Stomach smooth muscle (tissue), 2 donors: Measurements from ENCODE around the gene TMEM131.
"Not testable (repeated sequence)": the region's sequence is repeated elsewhere in the genome, so short reads cannot be mapped to it uniquely, and the experiment has no call there.

ENCODE experiments used
- H3K27ac ChIP-seq: one replicate; pipeline ENCODE4 v1.7.0; 2013; ENCODE audit warnings: mild to moderate bottlenecking, low read length, inconsistent platforms
- H3K27me3 ChIP-seq, 2 donors: one replicate each; pipeline ENCODE4 v1.7.0; 2013; ENCODE audit warnings: low read length in 2 of 2; ENCODE audit not compliant: insufficient read depth in 2 of 2, control insufficient read depth in 1 of 2
- H3K36me3 ChIP-seq, 2 donors: one replicate each; pipeline ENCODE4 v1.7.0; 2013; ENCODE audit warnings: low read length in 2 of 2; ENCODE audit not compliant: control insufficient read depth in 2 of 2, insufficient read depth in 2 of 2
- H3K4me1 ChIP-seq: one replicate; pipeline ENCODE4 v1.7.0; 2013; ENCODE audit warnings: low read length; ENCODE audit not compliant: control insufficient read depth, insufficient read depth
- H3K4me3 ChIP-seq, 2 donors: one replicate each; pipeline ENCODE4 v1.7.0; 2013; ENCODE audit warnings: low read length in 2 of 2
- H3K9ac ChIP-seq, 2 donors: one replicate each; pipeline ENCODE4 v1.7.0; 2013; ENCODE audit warnings: low read length in 2 of 2, mild to moderate bottlenecking in 1 of 2
- H3K9me3 ChIP-seq, 2 donors: one replicate each; pipeline ENCODE4 v1.7.0; 2013; ENCODE audit warnings: low read length in 2 of 2; ENCODE audit not compliant: control insufficient read depth in 2 of 2
- donor health status: healthy.
- donor health status: Pancreatic carcinoma.

The TMEM131 gene

DNA sequence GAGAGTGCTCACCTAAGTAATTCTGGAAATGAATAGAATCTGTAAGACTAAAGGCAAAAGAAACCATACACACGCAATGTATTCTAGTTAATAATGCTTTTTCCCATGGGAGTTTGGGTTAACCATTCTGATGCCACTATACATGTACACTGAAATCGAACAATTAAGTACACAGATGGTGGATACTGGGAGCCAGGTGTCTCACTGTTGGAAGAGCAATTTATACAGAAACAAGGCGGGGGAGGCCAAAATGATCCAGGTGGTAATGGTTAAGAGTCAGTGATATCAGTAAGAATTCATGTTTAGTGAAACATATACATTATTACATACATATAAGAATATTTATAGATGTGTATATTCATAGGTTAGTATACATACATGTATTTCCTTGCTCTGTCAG, 67.2 kb downstream of the TMEM131 start:
- no peak overlapping the region for H3K9ac ChIP-seq
- H3K36me3 ChIP-seq: peaks cover 0 to 4% of the 10 kb centered on the region in 2 donors
- H3K9me3 ChIP-seq: no peaks in the 10 kb centered on the region
- no peak overlapping the region for H3K27ac ChIP-seq
- H3K4me3 ChIP-seq: no peak overlapping the region
- no peaks in the 10 kb centered on the region for H3K4me1 ChIP-seq
- H3K27me3 ChIP-seq: no peaks in the 10 kb centered on the region

DNA sequence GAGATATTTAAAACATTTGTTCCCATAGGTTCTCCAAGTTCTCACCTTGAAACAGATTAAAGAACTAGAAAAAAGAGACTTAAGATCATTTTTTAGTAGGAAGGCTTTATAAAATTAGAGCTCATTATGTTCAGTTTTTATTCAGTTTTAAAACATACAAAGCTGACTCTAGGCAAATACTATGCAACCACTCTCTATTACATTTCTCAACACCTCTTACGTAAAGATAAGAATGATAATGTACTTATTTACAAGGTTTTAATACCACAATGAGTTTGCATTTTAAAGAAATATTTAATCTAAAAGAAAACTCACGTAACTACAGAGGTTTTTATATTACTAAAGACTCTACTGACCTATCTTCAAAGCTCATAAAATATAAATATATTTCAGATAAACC, 68.8 kb downstream of the TMEM131 start:
- Histone ChIP-seq H3K9me3 (no peaks in the 10 kb centered on the region), H3K4me1 (no peaks in the 10 kb centered on the region), H3K36me3 (peaks cover 0 to 4% of the 10 kb centered on the region in 2 donors), H3K4me3 (no peak overlapping the region), H3K9ac (no peak overlapping the region), H3K27me3 (no peaks in the 10 kb centered on the region), H3K27ac (no peak overlapping the region)

DNA sequence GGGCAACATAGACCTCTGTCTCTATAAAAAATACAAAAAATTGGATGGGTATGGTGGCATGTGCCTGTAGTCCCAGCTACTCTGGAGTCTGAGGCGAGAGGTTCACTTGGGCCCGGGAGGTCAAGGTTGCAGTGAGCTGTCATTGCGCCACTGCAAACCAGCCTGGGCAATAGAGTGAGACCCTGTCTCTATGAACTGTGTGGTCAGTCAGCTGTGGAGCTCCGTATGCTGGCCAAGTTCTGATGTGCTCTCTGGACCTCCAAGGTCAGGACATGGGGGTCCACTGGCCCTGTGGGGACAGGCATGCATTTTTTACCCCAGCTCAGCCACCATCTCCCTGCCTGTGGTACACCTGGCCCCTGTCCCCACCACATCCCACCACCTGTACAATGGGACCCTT, 71.6 kb downstream of the TMEM131 start:
- Histone ChIP-seq H3K27me3 (no peaks in the 10 kb centered on the region), H3K9ac (no peak overlapping the region), H3K4me3 (no peak overlapping the region), H3K9me3 (no peaks in the 10 kb centered on the region), H3K4me1 (no peaks in the 10 kb centered on the region), H3K36me3 (peaks cover 0 to 4% of the 10 kb centered on the region in 2 donors), H3K27ac (no peak overlapping the region)

DNA sequence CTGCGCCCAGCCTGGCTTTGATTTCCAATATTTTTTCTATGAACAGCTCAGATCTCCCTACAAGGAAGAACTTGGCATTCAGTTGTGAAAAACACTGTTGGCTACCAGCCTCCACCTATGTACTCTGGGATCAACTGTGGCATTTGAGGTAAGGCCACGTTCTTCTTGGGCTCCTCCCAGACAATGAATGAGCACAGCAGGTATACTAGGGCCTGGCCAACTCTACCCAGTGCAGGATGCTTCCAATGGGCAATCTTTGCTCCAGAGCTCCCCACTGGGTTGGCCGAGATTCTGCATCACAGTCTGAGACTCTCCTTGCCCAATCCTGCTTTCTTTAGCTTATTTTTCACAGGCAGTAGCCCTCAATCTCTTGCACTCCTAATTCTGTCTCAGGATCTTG, 75.9 kb downstream of the TMEM131 start:
- no peak overlapping the region for H3K9ac ChIP-seq
- H3K36me3 ChIP-seq: peaks cover 0 to 4% of the 10 kb centered on the region in 2 donors
- H3K4me3 ChIP-seq: no peak overlapping the region
- H3K9me3 ChIP-seq: no peaks in the 10 kb centered on the region
- H3K4me1 ChIP-seq: no peaks in the 10 kb centered on the region
- no peaks in the 10 kb centered on the region for H3K27me3 ChIP-seq
- H3K27ac ChIP-seq: no peak overlapping the region

DNA sequence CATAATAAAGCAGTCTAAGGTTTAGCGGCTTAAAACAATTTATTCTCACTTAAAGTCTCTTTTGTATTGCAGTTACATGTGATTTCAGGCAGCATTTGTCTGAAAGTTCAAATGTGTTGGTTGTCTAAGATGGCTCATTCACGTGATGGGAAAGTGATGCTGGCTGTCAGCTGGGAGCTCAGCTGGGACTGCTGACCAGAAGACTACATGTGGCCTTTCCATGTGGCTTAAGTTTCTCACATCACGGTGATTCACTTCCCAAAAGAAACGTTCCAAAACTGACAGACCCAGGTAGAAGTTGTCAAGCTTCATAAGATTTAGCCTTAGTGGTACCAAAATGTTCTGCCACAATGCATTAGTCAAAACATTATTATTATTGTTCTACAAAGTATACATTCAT, 76.9 kb downstream of the TMEM131 start:
- Histone ChIP-seq H3K4me1 (no peaks in the 10 kb centered on the region), H3K4me3 (no peak overlapping the region), H3K27me3 (no peaks in the 10 kb centered on the region), H3K9ac (no peak overlapping the region), H3K36me3 (no peaks in the 10 kb centered on the region), H3K9me3 (no peaks in the 10 kb centered on the region), H3K27ac (no peak overlapping the region)

DNA sequence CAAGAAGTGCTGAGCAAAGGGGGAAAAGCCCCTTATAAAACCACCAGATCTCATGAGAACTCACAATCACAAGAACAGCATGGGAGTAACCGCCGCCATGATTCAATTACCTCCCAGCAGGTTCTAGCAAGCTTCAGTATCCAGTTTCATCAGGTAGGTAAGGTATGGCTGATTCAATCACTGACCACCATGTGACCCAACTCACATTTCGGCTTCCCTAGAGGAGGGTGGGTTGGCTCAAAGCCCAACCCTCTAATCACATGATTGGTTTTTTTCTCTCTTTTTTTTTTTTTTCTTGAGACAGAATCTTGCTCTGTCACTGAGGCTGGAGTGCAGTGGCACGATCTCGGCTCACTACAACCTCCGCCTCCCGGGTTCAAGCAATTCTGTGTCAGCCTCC, 78.1 kb downstream of the TMEM131 start:
- not testable (repeated sequence) for H3K27ac ChIP-seq, H3K4me3 ChIP-seq, H3K27me3 ChIP-seq, H3K36me3 ChIP-seq, H3K9me3 ChIP-seq, H3K4me1 ChIP-seq, H3K9ac ChIP-seq

DNA sequence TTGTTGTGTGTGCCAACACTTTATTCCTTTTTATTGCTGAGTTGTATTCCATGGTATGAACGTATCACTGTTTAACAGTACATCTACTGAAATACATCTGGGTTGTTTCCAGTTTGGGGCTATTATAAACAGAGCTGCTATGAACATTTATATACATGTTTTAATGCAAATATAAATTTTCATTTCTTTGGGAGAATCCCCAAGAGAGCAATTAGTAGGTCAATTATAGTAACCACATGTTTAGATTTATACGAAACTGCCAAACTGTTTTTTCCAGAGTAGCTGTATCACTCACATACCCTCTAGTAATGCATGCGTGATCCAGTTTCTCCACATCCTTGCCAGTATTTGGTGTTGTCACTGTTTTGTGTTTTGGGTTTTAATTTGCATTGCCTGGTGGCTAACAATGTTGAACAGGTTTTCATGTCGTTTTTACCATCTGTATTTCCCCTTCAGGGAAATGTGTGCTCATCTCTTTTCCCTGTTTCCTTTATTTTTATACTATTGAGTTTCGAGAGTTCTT, 81.0 kb downstream of the TMEM131 start:
- Histone ChIP-seq H3K4me1 (no peaks in the 10 kb centered on the region), H3K27ac (no peak overlapping the region), H3K9ac (no peak overlapping the region), H3K4me3 (no peak overlapping the region), H3K27me3 (no peaks in the 10 kb centered on the region), H3K9me3 (no peaks in the 10 kb centered on the region), H3K36me3 (no peaks in the 10 kb centered on the region)

DNA sequence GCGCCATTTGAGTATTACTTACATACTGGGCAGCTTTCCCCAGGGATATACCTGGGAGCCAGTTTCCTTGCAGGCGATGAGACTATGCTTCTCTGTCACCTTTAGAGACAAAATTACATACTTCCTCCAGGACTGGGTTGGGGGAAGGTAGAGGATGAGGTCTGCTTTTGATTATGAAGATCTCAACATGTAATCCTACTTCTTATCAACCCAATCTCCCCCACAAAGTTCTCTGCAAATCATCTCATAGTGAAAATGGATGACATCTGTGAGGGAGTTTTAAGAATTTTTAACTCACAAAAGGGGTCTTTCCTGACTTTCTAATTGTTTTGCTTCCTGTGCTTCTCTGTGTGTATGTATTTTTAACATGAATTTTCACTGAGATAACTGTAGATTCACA, 81.9 kb downstream of the TMEM131 start:
- no peaks in the 10 kb centered on the region for H3K36me3 ChIP-seq
- H3K27me3 ChIP-seq: no peaks in the 10 kb centered on the region
- no peak overlapping the region for H3K9ac ChIP-seq
- no peaks in the 10 kb centered on the region for H3K9me3 ChIP-seq
- H3K4me1 ChIP-seq: no peaks in the 10 kb centered on the region
- H3K4me3 ChIP-seq: no peak overlapping the region
- no peak overlapping the region for H3K27ac ChIP-seq

DNA sequence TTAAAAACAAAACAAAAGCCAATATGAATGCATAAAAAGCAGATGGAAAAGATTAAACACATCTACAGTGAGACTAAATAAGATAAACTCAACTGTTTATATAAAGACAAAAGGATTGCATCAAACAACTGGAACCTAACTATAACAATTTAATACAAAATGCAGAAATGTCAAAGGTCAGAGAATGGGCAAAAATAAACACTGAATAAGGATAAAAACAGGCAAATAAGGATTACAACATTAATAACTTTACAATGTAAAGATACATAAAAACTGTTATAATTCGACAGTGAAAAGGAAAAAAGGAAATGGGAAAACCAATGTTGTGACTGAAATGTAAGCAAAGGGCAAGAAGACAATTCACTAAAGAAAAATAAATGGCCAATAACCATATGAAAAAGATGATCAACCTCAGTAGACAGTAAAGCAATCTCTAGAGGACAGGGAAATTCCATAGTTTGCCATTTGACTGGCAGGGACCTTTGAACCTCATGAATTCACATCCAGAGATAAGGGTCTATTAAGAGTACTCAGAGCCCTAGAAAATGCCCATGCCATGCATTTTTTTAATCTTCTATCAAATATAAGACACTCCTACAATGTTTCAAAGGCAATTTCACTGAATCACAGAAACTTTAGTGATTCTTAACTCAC, 83.7 kb downstream of the TMEM131 start:
- no peak overlapping the region for H3K4me3 ChIP-seq
- no peaks in the 10 kb centered on the region for H3K9me3 ChIP-seq
- no peak overlapping the region for H3K9ac ChIP-seq
- no peak overlapping the region for H3K27ac ChIP-seq
- no peaks in the 10 kb centered on the region for H3K4me1 ChIP-seq
- no peaks in the 10 kb centered on the region for H3K27me3 ChIP-seq
- H3K36me3 ChIP-seq: no peaks in the 10 kb centered on the region

DNA sequence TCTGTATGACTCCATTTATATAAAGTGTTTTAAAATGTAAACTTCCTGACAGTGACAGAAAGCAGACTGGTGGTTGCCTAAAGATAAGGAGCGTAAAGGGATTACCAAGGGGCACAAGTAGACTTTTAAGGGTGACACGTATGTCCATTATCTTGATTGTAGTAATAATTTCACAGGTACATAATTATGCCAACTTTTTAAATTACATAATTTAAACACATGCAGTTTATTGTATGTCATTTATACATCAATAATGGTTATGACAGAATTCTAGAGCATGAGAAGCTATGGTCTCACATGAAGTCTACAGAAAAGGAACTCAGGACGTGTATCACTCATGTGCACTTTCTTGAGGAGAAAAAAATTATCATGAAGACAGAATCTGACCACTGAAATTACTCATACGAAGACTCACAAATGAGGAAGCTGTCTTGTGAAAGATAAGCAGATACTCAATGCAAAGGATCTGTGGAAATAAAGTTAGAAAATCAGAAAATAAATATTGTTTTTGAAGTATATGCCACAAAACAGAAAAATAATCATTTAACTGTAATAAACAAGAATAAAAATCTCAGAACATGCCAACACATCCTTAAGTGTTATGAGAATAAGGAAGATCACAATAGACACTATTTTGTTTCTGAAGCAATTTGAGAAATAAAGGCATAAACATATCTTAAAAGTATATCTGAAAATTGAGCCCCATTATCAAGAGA, 84.4 kb downstream of the TMEM131 start:
- no peak overlapping the region for H3K9ac ChIP-seq
- H3K36me3 ChIP-seq: no peaks in the 10 kb centered on the region
- H3K4me3 ChIP-seq: no peak overlapping the region
- H3K4me1 ChIP-seq: no peaks in the 10 kb centered on the region
- no peaks in the 10 kb centered on the region for H3K27me3 ChIP-seq
- no peak overlapping the region for H3K27ac ChIP-seq
- no peaks in the 10 kb centered on the region for H3K9me3 ChIP-seq
